Fibroblast of the aortic adventitia (primary cell): Measurements from ENCODE around the gene GSG1L. TPM values are rescaled to one million over a fixed set of nuclear protein-coding genes. Genes with fewer than 3 reads are reported as not detected.
A peak's percentile ranks its signal among the peaks of the same experiment; 100 is the strongest.

Experiments
- DNase-seq: peaks from one replicate; pipeline ENCODE4 v3.0.0-alpha.2; 2010; ENCODE audit warnings: low read depth
- H3K4me3 ChIP-seq: 2 replicates; pipeline ENCODE4 v1.5.1; 2011; ENCODE audit warnings: low read depth, mild to moderate bottlenecking, control low read depth, low read length, moderate library complexity
- CTCF ChIP-seq: IDR thresholded peaks from 2 replicates; pipeline ENCODE4 v1.5.1; 2011; ENCODE audit warnings: mild to moderate bottlenecking, low read length, control low read depth, inconsistent platforms; ENCODE audit not compliant: insufficient read depth
- total RNA-seq: library from RNA; depleted of rRNA; stranded (reverse); fragments of >200 nt; gene quantifications from 2 replicates; pipeline ENCODE4 v1.2.3, GENCODE V29; 2012; ENCODE audit warnings: low replicate concordance

Gene GSG1L
- total RNA-seq, 1 donor, result not detected

GRCh38 chr16:27853651-27854050 lies 209.9 kb downstream of the GSG1L start:
- H3K4me3 ChIP-seq, result no peak overlapping the region
- TF ChIP-seq CTCF, result no peak
- DNase-seq, result no peak

GRCh38 chr16:27853101-27853500 lies 210.4 kb downstream of the GSG1L start:
- no peak for DNase-seq
- no peak for TF ChIP-seq CTCF
- H3K4me3 ChIP-seq, result no peak overlapping the region

- H3K4me3 ChIP-seq, result no peak overlapping the region
- DNase-seq, result no peak
- TF ChIP-seq CTCF, result no peak
Measured at GRCh38 chr16:27852681-27853080, 210.8 kb downstream of the GSG1L start.

GRCh38 chr16:27852116-27852515 lies 211.4 kb downstream of the GSG1L start:
- DNase-seq, result no peak
- H3K4me3 ChIP-seq, result no peak overlapping the region
- TF ChIP-seq CTCF, result no peak

DNA sequence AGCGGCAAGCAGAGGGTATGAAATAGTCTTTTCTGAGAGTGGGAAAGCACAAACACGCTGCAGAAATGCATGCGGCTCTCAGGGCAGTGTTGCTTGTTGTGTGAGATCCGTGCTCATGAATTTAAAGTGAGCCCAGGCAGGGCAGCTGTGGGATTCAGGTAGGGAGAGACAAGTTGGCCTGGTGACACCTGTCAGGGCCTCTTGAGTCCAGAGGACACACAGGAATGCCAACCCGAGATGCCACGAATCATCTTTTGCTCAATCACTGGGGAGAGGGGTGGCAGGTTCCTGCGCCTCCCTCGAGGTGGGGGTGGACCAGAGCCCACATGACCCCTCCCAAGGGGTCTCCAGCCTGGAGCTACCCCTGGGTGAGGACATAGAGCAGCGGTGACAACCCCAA lies 211.9 kb downstream of the GSG1L start:
- no peak for TF ChIP-seq CTCF
- no peak for DNase-seq

GRCh38 chr16:27849621-27850020 lies 213.9 kb downstream of the GSG1L start:
- H3K4me3 ChIP-seq, result no peak overlapping the region
- DNase-seq, result no peak
- TF ChIP-seq CTCF, result no peak

More for the DNA sequence above, 211.9 kb downstream of the GSG1L start:
- H3K4me3 ChIP-seq, result no peak overlapping the region

DNA sequence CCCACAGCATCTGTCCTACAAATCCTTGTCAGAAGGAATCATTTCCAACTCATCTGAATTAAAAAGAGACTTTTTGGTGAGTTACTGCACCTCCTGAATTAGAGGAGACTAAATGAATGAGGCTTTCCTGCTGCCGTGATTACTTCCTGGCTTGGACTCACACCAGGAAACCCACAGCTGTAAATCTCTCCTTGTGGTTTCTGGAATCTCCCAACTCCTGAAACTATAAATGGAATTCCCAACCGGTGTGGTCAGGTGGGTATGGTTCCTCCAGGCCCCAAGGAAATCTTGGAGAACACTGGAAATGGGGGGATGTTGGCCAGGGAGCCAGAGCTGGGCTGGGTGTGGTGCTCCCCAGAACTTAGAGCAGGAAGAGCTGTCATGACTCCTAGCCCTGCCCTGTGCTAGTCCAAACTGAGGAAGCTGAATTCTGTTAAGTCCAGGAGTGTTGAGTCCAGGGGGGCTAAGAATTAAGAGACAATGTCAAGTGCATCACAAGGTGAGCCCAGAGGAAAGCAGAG lies 216.4 kb downstream of the GSG1L start:
- DNase-seq, result peak; percentile 11
- H3K4me3 ChIP-seq, result no peak overlapping the region
- TF ChIP-seq CTCF, result no peak
